ENCODE results near the gene PTPRM.

DNA sequence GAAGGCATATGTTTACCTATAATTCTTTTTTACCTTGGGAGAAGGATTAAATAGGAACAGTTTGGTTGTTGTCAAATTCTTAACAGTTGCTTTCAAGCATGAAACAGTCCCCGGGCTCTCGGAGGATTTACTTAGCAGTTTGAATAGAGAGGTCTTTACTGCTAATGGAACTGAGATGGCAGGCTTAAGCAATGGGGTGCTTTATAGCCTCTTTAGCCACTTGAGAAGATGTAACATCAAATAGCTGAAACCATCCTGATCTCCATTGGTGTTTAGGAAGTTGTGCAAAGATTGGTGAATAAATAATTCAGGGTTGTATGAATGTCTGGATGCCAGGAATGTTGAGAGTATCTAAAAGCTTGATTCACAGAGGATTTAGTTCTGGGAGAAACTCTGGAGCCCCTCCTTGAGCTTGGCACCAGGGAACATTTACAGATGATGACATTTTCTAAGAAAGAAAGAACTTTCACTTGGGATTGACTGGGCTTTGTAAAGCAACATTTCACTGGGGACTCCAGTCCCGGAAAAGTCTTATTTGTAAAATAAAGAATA, 51.9 kb downstream of the PTPRM start:
- TF ChIP-seq EZH2phosphoT487 (IDR thresholded peaks at IDR 0.05; ENCODE audit: insufficient read depth, low read depth) (no peak), EZH2 (IDR thresholded peaks at IDR 0.05; ENCODE audit: insufficient read depth, poor library complexity, severe bottlenecking) (no peak)
